ENCODE data around the gene ARHGEF4. TPM values are rescaled to one million over a fixed set of nuclear protein-coding genes. Genes with fewer than 3 reads are reported as not detected.

The ARHGEF4 gene
- total RNA-seq, 1 experiment from 2014 or later: 0.80 TPM

DNA sequence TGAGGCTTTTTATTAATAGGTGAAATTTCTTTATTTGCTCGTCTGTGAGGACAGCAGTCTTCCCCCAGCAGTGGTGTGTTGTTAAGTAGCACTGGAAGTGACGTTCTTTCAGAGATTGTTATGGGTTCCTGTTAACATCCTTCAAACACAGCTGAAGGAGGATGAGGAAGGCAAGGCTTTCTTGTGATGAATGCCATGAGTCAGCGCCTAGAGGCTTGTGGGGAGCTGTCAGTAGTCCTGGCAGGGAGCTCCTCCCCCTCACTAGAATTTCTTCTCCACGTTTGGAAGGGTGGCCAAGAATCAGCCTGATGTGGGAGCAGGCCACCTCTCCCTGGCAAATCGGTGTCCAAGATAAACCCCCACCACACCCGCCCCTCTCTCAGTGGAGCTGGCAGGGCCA, 113.2 kb downstream of the ARHGEF4 start:
- Histone ChIP-seq H3K9me3 (ENCODE audit: control insufficient read depth, insufficient read depth, low read depth, low read length) (peaks cover 1% of the 10 kb centered on the region; the same call in 1 of the 2 replicates), H3K27ac (ENCODE audit: low read length) (no peak overlapping the region), H3K4me1 (ENCODE audit: control insufficient read depth, insufficient read depth, low read length) (no peaks in the 10 kb centered on the region), H3K4me3 (ENCODE audit: low read depth in 2 of 2, low read length in 2 of 2) (no peak overlapping the region), H3K36me3 (ENCODE audit: control insufficient read depth, insufficient read depth, low read length) (no peaks in the 10 kb centered on the region), H3K27me3 (ENCODE audit: control insufficient read depth, insufficient read depth, low read length) (no peaks in the 10 kb centered on the region)
- no peak for ATAC-seq
- no TSS peak for BruUV-seq (replicated peaks)
- ChIA-PET CTCF (no interaction called here), POLR2A (interaction anchor here (0.7 kb wide), 1 partner anchor 139 kb away, joined by 4 read pairs; no protein-coding TSS in a partner anchor)
- TF ChIP-seq TCF7L2 (IDR thresholded peaks at IDR 0.05; ENCODE audit: low read depth, low read length): no peak
- no peak for TF ChIP-seq SIN3A (IDR thresholded peaks at IDR 0.05; ENCODE audit: borderline replicate concordance, insufficient read depth, low read depth, low read length)
- TF ChIP-seq, protein P1, sequence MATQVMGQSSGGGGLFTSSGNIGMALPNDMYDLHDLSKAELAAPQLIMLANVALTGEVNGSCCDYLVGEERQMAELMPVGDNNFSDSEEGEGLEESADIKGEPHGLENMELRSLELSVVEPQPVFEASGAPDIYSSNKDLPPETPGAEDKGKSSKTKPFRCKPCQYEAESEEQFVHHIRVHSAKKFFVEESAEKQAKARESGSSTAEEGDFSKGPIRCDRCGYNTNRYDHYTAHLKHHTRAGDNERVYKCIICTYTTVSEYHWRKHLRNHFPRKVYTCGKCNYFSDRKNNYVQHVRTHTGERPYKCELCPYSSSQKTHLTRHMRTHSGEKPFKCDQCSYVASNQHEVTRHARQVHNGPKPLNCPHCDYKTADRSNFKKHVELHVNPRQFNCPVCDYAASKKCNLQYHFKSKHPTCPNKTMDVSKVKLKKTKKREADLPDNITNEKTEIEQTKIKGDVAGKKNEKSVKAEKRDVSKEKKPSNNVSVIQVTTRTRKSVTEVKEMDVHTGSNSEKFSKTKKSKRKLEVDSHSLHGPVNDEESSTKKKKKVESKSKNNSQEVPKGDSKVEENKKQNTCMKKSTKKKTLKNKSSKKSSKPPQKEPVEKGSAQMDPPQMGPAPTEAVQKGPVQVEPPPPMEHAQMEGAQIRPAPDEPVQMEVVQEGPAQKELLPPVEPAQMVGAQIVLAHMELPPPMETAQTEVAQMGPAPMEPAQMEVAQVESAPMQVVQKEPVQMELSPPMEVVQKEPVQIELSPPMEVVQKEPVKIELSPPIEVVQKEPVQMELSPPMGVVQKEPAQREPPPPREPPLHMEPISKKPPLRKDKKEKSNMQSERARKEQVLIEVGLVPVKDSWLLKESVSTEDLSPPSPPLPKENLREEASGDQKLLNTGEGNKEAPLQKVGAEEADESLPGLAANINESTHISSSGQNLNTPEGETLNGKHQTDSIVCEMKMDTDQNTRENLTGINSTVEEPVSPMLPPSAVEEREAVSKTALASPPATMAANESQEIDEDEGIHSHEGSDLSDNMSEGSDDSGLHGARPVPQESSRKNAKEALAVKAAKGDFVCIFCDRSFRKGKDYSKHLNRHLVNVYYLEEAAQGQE (IDR thresholded peaks at IDR 0.05; ENCODE audit: insufficient read depth in 1 of 2, low read depth in 2 of 2, low read length in 1 of 2): no peak
- no peak for TF ChIP-seq CTCF (IDR thresholded peaks at IDR 0.05)
- no peak for TF ChIP-seq POLR2AphosphoS5 (IDR thresholded peaks at IDR 0.05; ENCODE audit: low read depth, low read length)
- no peak for DNase-seq (ENCODE audit: low read depth, low spot score)
- intact Hi-C loops (cut with micrococcal nuclease; ENCODE audit: unreplicated experiment): no loop called here
- in situ Hi-C loops (cut with HindIII; ENCODE audit: low pct_unique_long_range_greater_than_20kb, low sequenced_read_pairs): no loop called here

DNA sequence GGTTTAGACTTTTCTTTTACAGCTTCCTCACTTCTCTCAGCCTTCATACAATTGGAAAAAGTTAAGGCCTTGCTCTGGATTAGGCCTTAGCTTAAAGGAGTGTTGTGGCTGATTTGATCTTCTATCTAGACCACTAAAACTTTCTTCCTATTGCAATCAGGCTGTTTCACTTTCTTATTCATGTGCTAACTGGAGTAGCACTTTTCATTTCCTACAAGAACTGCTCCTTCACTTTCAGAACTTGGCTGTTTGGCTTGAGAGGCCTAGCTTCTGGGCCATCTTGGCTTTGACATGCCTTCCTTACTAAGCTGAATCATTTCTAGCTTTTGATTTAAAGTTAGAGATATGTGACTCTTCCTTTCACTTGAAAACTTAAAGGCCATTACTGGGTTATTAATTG, 114.3 kb downstream of the ARHGEF4 start:
- Histone ChIP-seq H3K27ac (ENCODE audit: low read length) (no peak overlapping the region), H3K27me3 (ENCODE audit: control insufficient read depth, insufficient read depth, low read length) (no peaks in the 10 kb centered on the region), H3K4me3 (ENCODE audit: low read depth in 2 of 2, low read length in 2 of 2) (no peak overlapping the region), H3K4me1 (ENCODE audit: control insufficient read depth, insufficient read depth, low read length) (no peaks in the 10 kb centered on the region), H3K36me3 (ENCODE audit: control insufficient read depth, insufficient read depth, low read length) (no peaks in the 10 kb centered on the region), H3K9me3 (ENCODE audit: control insufficient read depth, insufficient read depth, low read depth, low read length) (peaks cover 6% of the 10 kb centered on the region; the same call in 1 of the 2 replicates)
- POLR2A ChIA-PET: no interaction called here
- no peak for DNase-seq (ENCODE audit: low read depth, low spot score)
- TF ChIP-seq POLR2AphosphoS5 (IDR thresholded peaks at IDR 0.05; ENCODE audit: low read depth, low read length) (no peak), SIN3A (IDR thresholded peaks at IDR 0.05; ENCODE audit: borderline replicate concordance, insufficient read depth, low read depth, low read length) (no peak), CTCF (IDR thresholded peaks at IDR 0.05) (no peak), TCF7L2 (IDR thresholded peaks at IDR 0.05; ENCODE audit: low read depth, low read length) (no peak)
- TF ChIP-seq, protein P1 (IDR thresholded peaks at IDR 0.05; ENCODE audit: insufficient read depth in 1 of 2, low read depth in 2 of 2, low read length in 1 of 2): no peak
- CTCF ChIA-PET: interaction anchor here (0.7 kb wide), 1 partner anchor 82 kb away, joined by 3 read pairs; no protein-coding TSS in a partner anchor
- intact Hi-C loops (cut with micrococcal nuclease; ENCODE audit: unreplicated experiment): no loop called here
- in situ Hi-C loops (cut with HindIII; ENCODE audit: low pct_unique_long_range_greater_than_20kb, low sequenced_read_pairs): no loop called here
- no TSS peak for BruUV-seq (replicated peaks)
- ATAC-seq: no peak
